HG03095 (cell line): ENCODE measurements around the gene ZNF429.
"Not testable (repeated sequence)": the region's sequence is repeated elsewhere in the genome, so short reads cannot be mapped to it uniquely, and the experiment has no call there.

Experiments used
- ATAC-seq: cut with Tn5 transposase; IDR thresholded peaks from one replicate; pipeline ENCODE4 v1.9.1; 2021; ENCODE audit warnings: moderate library complexity; ENCODE audit not compliant: unreplicated experiment

Gene ZNF429

GRCh38 chr19:21587549-21587948 lies 82.1 kb downstream of the ZNF429 start:
- ATAC-seq: no peak

- ATAC-seq: no peak
These were observed 82.7 kb downstream of the ZNF429 start for GRCh38 chr19:21588065-21588601.

- no peak for ATAC-seq
These were observed 85.5 kb downstream of the ZNF429 start for GRCh38 chr19:21590867-21591266.

GRCh38 chr19:21593008-21593481 lies 87.6 kb downstream of the ZNF429 start:
- no peak for ATAC-seq

- ATAC-seq: no peak
These were observed 88.1 kb downstream of the ZNF429 start for GRCh38 chr19:21593502-21593901.

GRCh38 chr19:21593934-21594820 lies 88.8 kb downstream of the ZNF429 start:
- no peak for ATAC-seq

- no peak for ATAC-seq
These were observed 89.8 kb downstream of the ZNF429 start for GRCh38 chr19:21595185-21595584.

GRCh38 chr19:21602082-21602658 lies 96.8 kb downstream of the ZNF429 start:
- no peak for ATAC-seq

GRCh38 chr19:21602659-21603430 lies 97.4 kb downstream of the ZNF429 start:
- ATAC-seq: not testable (repeated sequence)

- no peak for ATAC-seq
These were observed 98.2 kb downstream of the ZNF429 start for GRCh38 chr19:21603431-21604231.

- no peak for ATAC-seq
These were observed 99.0 kb downstream of the ZNF429 start for GRCh38 chr19:21604351-21604926.
